Ammon's horn (tissue), 1 donor: ENCODE results near the gene JAK3.

Source experiments
- DNase-seq: peaks from one replicate; pipeline ENCODE4 v3.0.0-alpha.2; 2016; ENCODE audit warnings: low spot score

JAK3 gene

DNA sequence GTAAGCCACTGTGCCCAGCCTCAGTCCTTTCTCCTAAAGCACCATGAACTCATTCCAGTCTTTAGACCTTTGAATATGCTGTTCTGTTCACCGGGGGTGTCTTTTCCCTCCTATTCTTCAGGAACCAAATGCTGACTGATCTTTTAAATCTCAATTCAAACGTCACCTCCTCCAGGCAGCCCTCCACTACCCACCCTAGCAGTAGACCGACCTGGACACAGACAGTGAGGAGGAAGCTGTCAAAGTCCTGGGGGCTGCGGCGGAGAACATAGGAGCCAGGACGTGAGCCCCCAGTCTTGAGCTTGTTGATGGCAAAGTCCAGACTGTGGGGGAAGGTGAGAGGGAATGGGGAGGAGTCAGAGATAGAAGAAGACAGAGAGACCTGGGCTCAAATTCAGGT lies 7.8 kb downstream of the JAK3 start:
- DNase-seq, result no peak

- DNase-seq, result no peak
Observed at GRCh38 chr19:17837972-17838371, 9.8 kb downstream of the JAK3 start.

GRCh38 chr19:17836530-17836929 lies 11.3 kb downstream of the JAK3 start:
- no peak for DNase-seq

GRCh38 chr19:17835182-17836006 lies 12.4 kb downstream of the JAK3 start:
- no peak for DNase-seq

DNA sequence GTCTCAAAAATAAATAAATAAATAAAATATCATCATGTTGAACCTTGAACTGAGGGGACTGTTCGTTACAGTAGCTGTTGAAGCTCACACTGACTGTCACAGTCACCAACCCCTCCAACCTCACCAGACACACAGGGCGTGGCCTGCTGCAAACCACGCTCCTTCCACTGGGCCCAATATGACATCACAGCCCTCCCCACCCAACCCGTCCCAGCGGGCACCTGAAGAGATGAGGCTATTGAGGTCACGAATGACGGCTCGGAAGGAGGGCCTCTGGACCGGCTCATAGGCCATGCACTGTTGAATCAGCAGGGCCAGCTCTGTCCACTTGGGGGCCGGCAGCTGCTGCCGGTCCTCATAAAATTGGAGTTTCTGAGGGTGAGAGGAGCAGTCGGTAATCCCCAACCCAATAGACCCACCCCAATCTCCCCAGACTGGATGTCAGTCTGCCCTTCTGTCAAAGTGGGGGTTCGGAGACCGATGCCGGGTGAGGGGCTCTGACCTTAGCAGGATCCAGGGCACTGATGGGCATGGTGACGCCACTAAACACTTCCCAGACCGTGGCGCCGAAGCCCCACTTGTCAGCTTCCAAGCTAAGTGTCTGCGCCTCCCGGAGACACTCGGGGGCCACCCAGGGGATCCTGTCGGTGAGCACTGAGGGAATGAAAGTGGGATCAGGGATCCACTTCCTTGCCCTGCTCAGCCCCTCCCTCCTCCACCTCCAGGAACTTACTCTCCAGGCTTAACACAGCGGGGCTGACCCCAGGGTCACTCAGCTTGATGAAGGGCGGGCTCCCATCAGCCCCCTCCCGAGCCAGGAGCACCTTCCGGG lies 13.2 kb downstream of the JAK3 start:
- no peak for DNase-seq

DNA sequence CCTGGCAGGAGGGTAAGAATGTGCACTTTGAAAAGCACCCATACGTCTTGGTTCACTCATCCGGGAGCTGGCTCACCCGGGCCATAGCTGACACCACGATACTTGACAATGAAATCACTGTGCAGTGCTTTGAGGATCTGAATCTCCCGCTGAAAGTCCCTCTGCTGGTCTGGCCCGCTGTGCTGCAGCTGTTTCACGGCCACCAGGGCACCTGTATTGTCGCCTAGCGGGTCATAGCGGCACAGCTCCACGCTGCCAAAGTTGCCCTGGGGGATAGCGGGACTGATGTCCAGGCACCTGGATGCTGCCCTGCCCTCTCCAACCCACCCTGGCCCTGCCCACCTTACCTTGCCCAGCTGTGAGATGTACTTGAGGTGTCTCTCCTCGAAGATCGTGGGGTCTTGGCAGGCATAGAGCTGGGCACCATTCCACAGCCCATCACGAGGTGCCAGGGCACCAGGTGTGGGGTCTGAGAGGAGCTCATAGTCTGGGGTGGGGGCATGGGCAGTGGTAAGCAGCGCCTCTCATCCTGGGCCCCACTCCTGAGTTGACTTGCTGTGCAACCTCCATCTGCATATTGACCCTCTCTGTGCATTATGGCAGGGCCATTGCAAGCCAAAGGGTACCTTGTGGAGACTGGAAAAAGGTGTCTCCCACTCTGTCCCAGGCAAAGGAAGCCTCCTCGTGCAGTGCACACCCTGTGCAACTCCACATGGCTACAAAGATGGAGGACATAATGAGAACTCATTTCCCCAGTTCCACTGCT lies 15.2 kb downstream of the JAK3 start:
- no peak for DNase-seq

GRCh38 chr19:17831419-17831888 lies 16.3 kb downstream of the JAK3 start:
- DNase-seq, result no peak

DNA sequence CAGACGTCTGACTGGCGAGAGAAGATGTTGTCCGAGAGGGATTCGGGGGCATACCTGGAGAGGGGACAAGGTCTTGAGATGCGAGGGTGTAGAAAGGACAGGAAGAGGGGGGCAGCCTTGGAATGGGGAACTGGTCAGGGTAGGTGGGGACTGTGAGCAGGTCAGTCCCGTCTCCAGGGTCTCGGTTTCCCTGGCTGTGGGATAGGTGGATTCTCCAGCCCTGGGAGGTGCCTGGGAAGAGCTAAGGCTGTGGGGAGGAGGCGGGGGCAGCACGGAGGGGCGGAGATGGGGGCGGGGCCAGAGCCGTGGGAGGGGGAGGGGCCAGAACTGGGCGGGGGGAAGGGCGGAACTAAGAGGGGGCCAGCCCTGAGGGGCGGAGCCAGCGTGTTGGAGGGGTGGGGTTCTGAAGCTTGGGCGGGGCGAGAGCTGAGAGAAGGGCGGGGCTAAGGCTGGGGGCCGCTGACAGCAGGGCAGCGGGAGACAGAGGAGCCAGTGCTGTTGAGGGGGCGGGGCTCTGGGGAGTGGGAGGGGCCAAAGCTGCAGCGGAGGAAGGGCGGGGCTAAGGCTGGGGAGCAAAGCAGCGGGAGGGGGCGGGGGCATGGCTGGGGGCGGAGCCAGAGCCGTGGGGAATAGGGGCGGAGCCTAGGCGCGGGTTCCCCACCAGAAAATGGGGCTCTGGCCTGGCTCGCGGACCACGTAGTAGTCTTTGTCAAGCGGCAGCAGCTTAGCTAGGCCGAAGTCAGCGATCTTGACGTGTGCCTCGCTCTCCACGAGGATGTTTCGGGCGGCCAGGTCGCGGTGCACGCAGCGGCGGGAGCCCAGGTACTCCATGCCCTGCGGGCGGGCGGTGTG lies 17.0 kb downstream of the JAK3 start:
- DNase-seq, result peak; percentile 92

GRCh38 chr19:17829855-17830566 lies 17.8 kb downstream of the JAK3 start:
- peak; percentile 44 for DNase-seq

DNA sequence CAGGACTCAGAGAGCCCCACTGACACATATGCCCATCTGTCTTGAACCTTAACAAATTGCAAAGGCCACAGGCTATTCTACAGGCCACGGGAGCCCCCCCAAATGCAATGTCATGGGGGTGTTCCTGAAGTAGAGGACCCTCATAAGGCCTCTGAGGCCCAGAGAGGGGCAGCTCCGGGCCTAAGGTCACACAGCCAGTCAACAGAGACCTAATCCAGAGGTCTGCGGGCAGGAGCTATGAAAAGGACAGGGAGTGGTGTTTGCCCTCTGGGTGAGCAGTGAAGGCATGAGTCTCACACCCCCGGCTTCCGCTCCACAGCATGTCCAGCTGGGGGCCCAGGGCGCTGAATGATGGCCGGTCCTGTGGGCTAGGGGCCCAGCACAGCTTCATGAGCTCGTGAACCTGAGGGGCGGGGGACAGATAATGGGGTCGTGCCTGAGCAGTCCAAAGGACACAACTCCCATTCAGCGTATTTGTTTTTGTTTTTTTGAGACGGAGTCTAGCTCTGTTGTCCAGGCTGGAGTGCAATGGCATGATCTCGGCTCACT lies 21.2 kb downstream of the JAK3 start:
- DNase-seq, result no peak

GRCh38 chr19:17824339-17824738 lies 23.4 kb downstream of the JAK3 start:
- DNase-seq, result no peak

- DNase-seq, result no peak
Observed at GRCh38 chr19:17821190-17821589, 26.6 kb downstream of the JAK3 start, which contains the start of gene INSL3. TSS of gene INSL3 (minus strand) at chr19:17821519. CDS start at chr19:17821506, 13 bp downstream.

DNA sequence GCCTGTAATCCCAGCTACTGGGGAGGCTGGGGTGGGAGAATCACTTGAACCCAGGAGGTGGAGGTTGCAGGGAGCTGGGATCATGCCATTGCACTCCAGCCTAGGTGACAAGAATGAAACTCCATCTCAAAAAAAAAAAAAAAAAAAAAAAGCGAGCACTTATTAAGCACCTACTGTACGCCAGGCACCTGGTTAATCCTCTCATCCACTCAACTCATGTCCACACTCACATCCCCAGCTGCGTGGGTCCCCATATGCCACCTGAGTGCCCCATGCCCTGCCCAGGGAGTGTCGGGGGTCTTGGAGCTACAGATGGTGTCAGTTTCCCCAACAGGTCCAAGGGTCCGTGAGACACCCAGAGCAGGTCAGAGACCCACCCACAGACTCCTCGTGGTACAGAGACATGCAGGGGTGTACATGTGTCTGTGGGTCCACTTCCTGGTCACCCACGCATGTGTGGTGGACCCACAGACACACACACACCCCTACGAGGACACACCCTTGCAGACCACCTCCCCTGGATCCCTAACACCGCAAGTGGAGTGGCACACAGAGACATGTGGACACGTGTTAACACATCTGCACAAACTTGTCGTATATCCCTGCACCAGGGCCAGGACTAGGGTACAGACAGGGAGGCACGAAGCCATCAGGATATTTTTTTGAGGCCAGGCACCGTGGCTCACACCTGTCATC lies 30.0 kb downstream of the JAK3 start:
- DNase-seq, result no peak

DNA sequence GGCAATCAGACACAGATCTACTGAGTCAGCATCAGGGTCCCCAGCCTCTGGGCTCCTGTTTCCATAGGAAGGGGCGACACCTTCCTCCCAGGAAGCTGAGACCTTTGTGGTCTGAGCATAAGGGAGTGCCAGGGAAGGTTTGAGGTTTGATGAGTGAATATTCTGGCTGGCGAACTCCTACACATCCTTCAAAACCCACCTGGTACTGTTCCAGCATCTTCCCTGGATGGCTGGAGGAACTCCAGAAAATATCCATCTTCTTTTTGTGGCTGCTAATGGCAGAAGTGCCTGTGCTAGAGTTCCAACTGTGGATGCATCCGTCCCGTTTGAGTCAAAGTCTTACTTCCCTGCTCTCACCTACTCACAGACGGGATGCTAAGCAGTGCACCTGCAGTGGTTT lies 35.7 kb downstream of the JAK3 start:
- no peak for DNase-seq

DNA sequence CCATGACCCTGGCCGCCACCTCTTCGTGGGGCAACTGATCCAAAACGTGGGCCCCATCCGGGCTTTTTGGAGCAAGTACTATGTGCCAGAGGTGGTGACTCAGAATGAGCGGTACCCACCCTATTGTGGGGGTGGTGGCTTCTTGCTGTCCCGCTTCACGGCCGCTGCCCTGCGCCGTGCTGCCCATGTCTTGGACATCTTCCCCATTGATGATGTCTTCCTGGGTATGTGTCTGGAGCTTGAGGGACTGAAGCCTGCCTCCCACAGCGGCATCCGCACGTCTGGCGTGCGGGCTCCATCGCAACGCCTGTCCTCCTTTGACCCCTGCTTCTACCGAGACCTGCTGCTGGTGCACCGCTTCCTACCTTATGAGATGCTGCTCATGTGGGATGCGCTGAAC lies 36.1 kb downstream of the JAK3 start:
- DNase-seq, result no peak

GRCh38 chr19:17811103-17811502 lies 36.7 kb downstream of the JAK3 start:
- DNase-seq, result no peak

DNA sequence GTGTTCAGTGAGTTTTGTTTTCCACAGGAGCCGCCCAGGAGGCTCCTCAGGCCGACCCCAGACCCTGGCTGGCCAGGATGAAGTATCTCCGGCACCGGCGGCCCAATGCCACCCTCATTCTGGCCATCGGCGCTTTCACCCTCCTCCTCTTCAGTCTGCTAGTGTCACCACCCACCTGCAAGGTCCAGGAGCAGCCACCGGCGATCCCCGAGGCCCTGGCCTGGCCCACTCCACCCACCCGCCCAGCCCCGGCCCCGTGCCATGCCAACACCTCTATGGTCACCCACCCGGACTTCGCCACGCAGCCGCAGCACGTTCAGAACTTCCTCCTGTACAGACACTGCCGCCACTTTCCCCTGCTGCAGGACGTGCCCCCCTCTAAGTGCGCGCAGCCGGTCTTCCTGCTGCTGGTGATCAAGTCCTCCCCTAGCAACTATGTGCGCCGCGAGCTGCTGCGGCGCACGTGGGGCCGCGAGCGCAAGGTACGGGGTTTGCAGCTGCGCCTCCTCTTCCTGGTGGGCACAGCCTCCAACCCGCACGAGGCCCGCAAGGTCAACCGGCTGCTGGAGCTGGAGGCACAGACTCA lies 40.0 kb downstream of the JAK3 start:
- no peak for DNase-seq

GRCh38 chr19:17806945-17807344 lies 40.8 kb downstream of the JAK3 start:
- no peak for DNase-seq

DNA sequence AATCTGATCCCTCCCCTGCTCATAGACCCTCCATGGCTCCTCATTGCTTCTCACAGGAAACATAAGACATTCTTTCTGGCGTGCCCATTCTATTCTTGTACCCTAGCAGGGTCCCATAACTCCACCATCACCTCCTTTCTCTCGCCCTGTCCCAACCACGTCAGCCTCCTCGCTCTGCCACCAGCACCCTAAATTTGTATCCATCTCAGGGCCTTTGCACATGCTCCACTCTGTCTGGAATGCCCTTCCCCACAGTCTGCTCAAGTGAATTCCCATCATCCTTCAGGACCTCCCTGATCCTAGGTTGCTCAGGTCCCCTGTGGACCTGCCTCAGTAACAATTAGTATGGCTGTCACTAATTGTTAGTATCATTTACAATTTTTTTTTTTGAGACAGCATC lies 42.4 kb downstream of the JAK3 start:
- no peak for DNase-seq
